IMR-90 (cell line): ENCODE measurements around the gene CYBRD1. TPM values are rescaled to one million over a fixed set of nuclear protein-coding genes. Genes with fewer than 3 reads are reported as not detected.

Source experiments
- ATAC-seq: fragments of 200-7000 bp; cut with Tn5 transposase; 2 replicates; pipeline ENCODE4 v1.9.1; 2020; ENCODE audit warnings: low read depth, mild to moderate bottlenecking, moderate library complexity
- BruUV-seq: library from RNA; stranded (reverse); fragments of 400-500 nt; replicated peaks from 2 replicates; lab custom pipeline; 2021; lab: Mats Ljungman, UMichigan
- CTCF ChIA-PET: fragments of 300-600 bp; formaldehyde crosslinking; extraction: SDS; loops from one replicate; lab custom pipeline; 2021; ENCODE audit warnings: antibody characterized with exemption; lab: Yijun Ruan, JAX
- POLR2A ChIA-PET: fragments of 300-600 bp; sonication (Branson Sonifier 250); formaldehyde crosslinking; loops from one replicate; lab custom pipeline; 2022; ENCODE audit warnings: antibody characterized with exemption; ENCODE audit not compliant: unreplicated experiment; lab: Charles Lee
- DNase-seq: peaks from one replicate; pipeline ENCODE4 v3.0.0; 2013
- H2AFZ ChIP-seq: replicated peaks from 2 replicates; pipeline ENCODE3; 2013; ENCODE audit warnings: low read length, mild to moderate bottlenecking; ENCODE audit not compliant: poor library complexity
- H2AK5ac ChIP-seq: 2 replicates; pipeline ENCODE4 v1.6.1; 2013; ENCODE audit warnings: low read depth, low read length, inconsistent platforms
- H2AK9ac ChIP-seq: replicated peaks from 2 replicates; pipeline ENCODE3; 2013; ENCODE audit warnings: mild to moderate bottlenecking, low read depth, low read length, moderate library complexity; ENCODE audit not compliant: poor library complexity
- H2BK120ac ChIP-seq: 2 replicates; pipeline ENCODE4 v1.6.1; 2013; ENCODE audit warnings: low read depth, low read length, inconsistent platforms
- H2BK15ac ChIP-seq: 3 replicates; pipeline ENCODE4 v1.6.1; 2013; ENCODE audit warnings: low read depth, low read length, inconsistent platforms
- H2BK20ac ChIP-seq: 2 replicates; pipeline ENCODE4 v1.6.1; 2013; ENCODE audit warnings: low read depth, mild to moderate bottlenecking, inconsistent platforms, low read length, moderate library complexity
- H2BK5ac ChIP-seq: 2 replicates; pipeline ENCODE4 v1.6.1; 2013; ENCODE audit warnings: mild to moderate bottlenecking, low read depth, low read length, inconsistent platforms; ENCODE audit not compliant: poor library complexity, severe bottlenecking
- H3K14ac ChIP-seq: replicated peaks from 2 replicates; pipeline ENCODE4 v1.6.1; 2013; ENCODE audit warnings: low read depth, low read length, inconsistent platforms
- H3K18ac ChIP-seq: 2 replicates; pipeline ENCODE4 v1.6.1; 2013; ENCODE audit warnings: low read depth, low read length, control low read depth
- H3K23ac ChIP-seq: 2 replicates; pipeline ENCODE4 v1.6.1; 2013; ENCODE audit warnings: low read depth, low read length, inconsistent platforms
- H3K27ac ChIP-seq: 2 replicates; pipeline ENCODE4 v1.5.1; 2013; ENCODE audit warnings: mild to moderate bottlenecking, control low read depth, low read length; ENCODE audit not compliant: insufficient read depth
- H3K27me3 ChIP-seq: 2 replicates; pipeline ENCODE4 v1.6.1; 2013; ENCODE audit warnings: low read length; ENCODE audit not compliant: control insufficient read depth, insufficient read depth
- H3K36me3 ChIP-seq: 2 replicates; pipeline ENCODE4 v1.6.1; 2013; ENCODE audit warnings: low read length, mixed read lengths; ENCODE audit not compliant: control insufficient read depth, insufficient read depth
- H3K4ac ChIP-seq: 2 replicates; pipeline ENCODE4 v1.6.1; 2013; ENCODE audit warnings: low read depth, low read length, inconsistent platforms
- H3K4me1 ChIP-seq: 2 replicates; pipeline ENCODE4 v1.6.1; 2013; ENCODE audit warnings: low read length, mixed read lengths; ENCODE audit not compliant: control insufficient read depth, insufficient read depth
- H3K4me2 ChIP-seq: 2 replicates; pipeline ENCODE4 v1.6.1; 2013; ENCODE audit warnings: low read depth, mild to moderate bottlenecking, control low read depth, low read length, moderate library complexity
- H3K4me3 ChIP-seq: 2 replicates; pipeline ENCODE4 v1.5.1; 2013; ENCODE audit warnings: low read depth, mild to moderate bottlenecking, control low read depth, low read length, moderate library complexity; ENCODE audit not compliant: insufficient read depth
- H3K56ac ChIP-seq: 2 replicates; pipeline ENCODE4 v1.6.1; 2013; ENCODE audit warnings: low read length, inconsistent platforms; ENCODE audit not compliant: insufficient read depth; ENCODE audit errors: extremely low read depth
- H3K79me1 ChIP-seq, 2 experiments: 2 replicates each; pipeline ENCODE4 v1.6.1; 2013; ENCODE audit warnings: low read length in 2 of 2, inconsistent platforms in 1 of 2, low read depth in 1 of 2
- H3K9ac ChIP-seq: 2 replicates; pipeline ENCODE4 v1.6.1; 2013; ENCODE audit warnings: low read depth, low read length, control low read depth
- H3K9me1 ChIP-seq: 2 replicates; pipeline ENCODE4 v1.6.1; 2013; ENCODE audit warnings: low read length, inconsistent platforms; ENCODE audit not compliant: insufficient read depth
- H3K9me3 ChIP-seq: 2 replicates; pipeline ENCODE4 v1.6.1; 2013; ENCODE audit warnings: low read length; ENCODE audit not compliant: control insufficient read depth, insufficient read depth
- H4K20me1 ChIP-seq: 2 replicates; pipeline ENCODE4 v1.6.1; 2013; ENCODE audit warnings: low read length, inconsistent platforms; ENCODE audit not compliant: insufficient read depth
- H4K5ac ChIP-seq: 2 replicates; pipeline ENCODE4 v1.6.1; 2013; ENCODE audit warnings: mild to moderate bottlenecking, low read depth, low read length, control low read depth
- H4K8ac ChIP-seq, 2 experiments: 2 replicates each; pipeline ENCODE4 v1.6.1; 2013; ENCODE audit warnings: low read depth in 2 of 2, low read length in 2 of 2, control low read depth in 1 of 2, inconsistent platforms in 1 of 2
- H4K91ac ChIP-seq: 2 replicates; pipeline ENCODE4 v1.6.1; 2013; ENCODE audit warnings: low read depth, low read length, inconsistent platforms; ENCODE audit not compliant: insufficient read depth
- MAFK ChIP-seq: IDR thresholded peaks from 2 replicates; pipeline ENCODE4 v1.6.1; 2012; ENCODE audit warnings: low read depth, low read length, improper control_type of control experiment
- RAD21 ChIP-seq: IDR thresholded peaks from 2 replicates; pipeline ENCODE4 v1.6.1; 2012; ENCODE audit warnings: low read length, improper control_type of control experiment
- SMC3 ChIP-seq: fragments of 150-350 bp; IDR thresholded peaks from 2 replicates; pipeline ENCODE4 v1.6.1; 2016; ENCODE audit warnings: low read depth, mild to moderate bottlenecking, antibody characterized with exemption, low read length, moderate library complexity
- WGBS, 2 experiments: methylation state at CpG; one replicate each; pipeline versions ENCODE4 v1.1.5 to v1.1.7; 2013; ENCODE audit warnings: missing lambda C conversion rate in 2 of 2; ENCODE audit not compliant: insufficient read length in 1 of 2; ENCODE audit errors: extremely low coverage in 2 of 2; 5-methylcytosine and 5-hydroxymethylcytosine counted together
- dilution Hi-C: fragments of 300-500 bp; cut with HindIII; formaldehyde crosslinking; loops from one replicate; pipeline ENCODE4 v1.14.3; 2018; ENCODE audit warnings: low sequenced_read_pairs; ENCODE audit not compliant: unreplicated experiment
- in situ Hi-C: fragments of 300-500 bp; cut with MboI; formaldehyde crosslinking; loops from 3 replicates; pipeline ENCODE4 v1.14.3; 2019; ENCODE audit warnings: low sequenced_read_pairs, inconsistent platforms, mixed read lengths
- intact Hi-C: fragments of 100-400 bp; cut with micrococcal nuclease; formaldehyde crosslinking; loops from 2 replicates; pipeline ENCODE4 v1.10.0; 2022
- polyA plus RNA-seq, 3 experiments: library from polyadenylated mRNA; depleted of rRNA; stranded (reverse); fragments of >200 nt; gene quantifications; 2 replicates each; pipeline ENCODE4 v1.2.3, GENCODE V29; 2012; ENCODE audit warnings: low replicate concordance in 1 of 3
- total RNA-seq: library from RNA; depleted of rRNA; stranded (reverse); fragments of >200 nt; gene quantifications from 2 replicates; pipeline ENCODE4 v1.2.3, GENCODE V29; 2012

Gene CYBRD1
- total and polyA plus RNA-seq, 2 of the 4 experiments (the other 2 are of a cell fraction): 53.2 to 103 TPM

GRCh38 chr2:171515672-171516298 is 6.5 kb upstream of the CYBRD1 start:
- Histone ChIP-seq H3K23ac (no peak overlapping the region), H3K4me1 (no peaks in the 10 kb centered on the region), H3K27me3 (no peaks in the 10 kb centered on the region), H3K9ac (no peak overlapping the region), H3K9me3 (no peaks in the 10 kb centered on the region), H3K4me2 (no peak overlapping the region), H3K36me3 (no peaks in the 10 kb centered on the region), H3K4ac (no peak overlapping the region), H2BK120ac (no peak overlapping the region), H3K9me1 (0 out of 2 replicates have a peak, but pooled peaks cover 4% of the 10 kb centered on the region), H2BK5ac (no peak overlapping the region), H4K91ac (no peak overlapping the region), H2BK15ac (no peak overlapping the region), H4K20me1 (no peaks in the 10 kb centered on the region), H2AK9ac (no peak overlapping the region), H3K79me1 (no peaks in the 10 kb centered on the region), H3K18ac (no peak overlapping the region), H2BK20ac (no peak overlapping the region), H4K5ac (no peak overlapping the region), H2AK5ac (no peak overlapping the region), H2AFZ (peak overlapping the region; percentile 9), H3K27ac (no peak overlapping the region), H4K8ac (no peak overlapping the region), H3K4me3 (no peak overlapping the region), H3K56ac (no peak overlapping the region), H3K14ac (no peak overlapping the region; the same call in 1 of the 2 replicates)
- intact Hi-C loops (no loop called here), in situ Hi-C loops (no loop called here), dilution Hi-C loops (no loop called here)
- ChIA-PET POLR2A (interaction anchor here (0.6 kb wide), 1 partner anchor 632 kb away, joined by 4 read pairs; no protein-coding TSS in a partner anchor), CTCF (interaction anchor here (0.6 kb wide), 1 partner anchor 990 kb away, joined by 4 read pairs; no protein-coding TSS in a partner anchor)
- 40% methylated on average over 1 of the region's 6 CpGs; no CpG with 5 or more reads in 1 of the 2 experiments for WGBS, 2 experiments
- DNase-seq: peak; percentile 68
- ATAC-seq: peak; percentile 86
- no TSS peak for BruUV-seq
- TF ChIP-seq MAFK (no peak), RAD21 (no peak), SMC3 (no peak)
